ENCODE results near the gene ITK. TPM values are rescaled to one million over a fixed set of nuclear protein-coding genes. Genes with fewer than 3 reads are reported as not detected.

The ITK gene
- total RNA-seq, 1 donor, result not detected

- no peak overlapping the region for H3K4me3 ChIP-seq (ENCODE audit: low read depth, low read length)
- DNase-seq (ENCODE audit: low read depth), result no peak
- TF ChIP-seq CTCF (IDR thresholded peaks at IDR 0.05; ENCODE audit: insufficient read depth, low read length), result no peak
Observed at GRCh38 chr5:157284458-157285212, 104.0 kb downstream of the ITK start.

GRCh38 chr5:157285310-157286035 is 104.8 kb downstream of the ITK start:
- DNase-seq (ENCODE audit: low read depth), result no peak
- H3K4me3 ChIP-seq (ENCODE audit: low read depth, low read length), result no peak overlapping the region
- no peak for TF ChIP-seq CTCF (IDR thresholded peaks at IDR 0.05; ENCODE audit: insufficient read depth, low read length)

DNA sequence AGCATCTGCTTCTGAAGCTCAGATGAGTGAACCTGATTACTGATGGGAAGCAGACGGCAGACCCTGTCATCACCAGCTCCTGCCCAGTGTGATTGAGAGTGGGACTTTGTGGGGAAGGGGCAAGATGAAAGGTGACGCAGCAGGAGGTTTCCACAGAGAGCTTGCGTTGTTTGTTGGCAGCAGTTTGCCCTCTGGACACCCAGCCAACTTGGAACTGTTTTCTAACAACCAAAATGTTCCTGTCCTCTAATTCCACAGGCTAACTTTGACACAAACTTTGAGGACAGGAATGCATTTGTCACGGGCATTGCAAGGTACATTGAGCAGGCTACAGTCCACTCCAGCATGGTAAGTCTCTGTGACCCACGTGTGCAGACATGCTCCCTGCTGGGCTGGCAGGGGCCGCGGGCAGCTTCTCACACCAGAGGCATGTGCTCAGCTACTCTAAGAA is 106.1 kb downstream of the ITK start:
- DNase-seq (ENCODE audit: low read depth), result no peak
- no peak overlapping the region for H3K4me3 ChIP-seq (ENCODE audit: low read depth, low read length)
- TF ChIP-seq CTCF (IDR thresholded peaks at IDR 0.05; ENCODE audit: insufficient read depth, low read length), result no peak

DNA sequence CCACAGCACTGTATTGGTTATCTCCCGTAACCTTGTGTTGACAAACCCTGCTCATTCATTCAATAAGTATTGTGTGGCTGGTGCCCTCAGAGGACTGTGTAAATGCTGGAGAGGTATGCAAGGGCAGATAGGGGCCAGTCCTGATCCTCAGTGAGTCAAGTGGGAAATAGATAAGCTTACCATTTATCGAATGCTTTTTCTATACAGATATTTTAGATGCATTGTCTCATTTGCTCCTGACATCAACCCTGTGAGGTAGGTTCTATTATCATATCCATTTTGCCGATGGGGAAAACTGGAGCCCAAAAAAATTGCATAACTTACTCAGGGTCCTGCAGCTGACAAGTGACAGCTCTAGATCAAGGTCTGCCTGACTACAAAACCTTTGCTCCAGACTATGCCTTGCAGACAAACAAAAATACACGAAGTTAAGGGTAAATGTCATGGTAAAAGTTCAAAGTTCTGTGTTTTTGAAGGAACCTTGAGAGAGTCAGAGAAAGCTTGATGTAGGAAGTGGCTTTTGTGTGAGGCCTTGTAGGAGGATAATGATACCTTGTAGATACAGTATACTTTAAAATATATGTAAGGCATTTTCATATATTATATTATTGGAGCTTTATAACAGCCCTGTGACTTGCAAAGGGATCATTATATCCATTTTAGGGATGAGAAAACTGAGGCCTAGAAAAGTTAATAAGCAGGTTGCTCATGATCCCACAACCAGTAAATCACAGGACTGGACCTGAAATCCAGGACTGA is 107.9 kb downstream of the ITK start:
- H3K4me3 ChIP-seq (ENCODE audit: low read depth, low read length), result no peak overlapping the region
- TF ChIP-seq CTCF (IDR thresholded peaks at IDR 0.05; ENCODE audit: insufficient read depth, low read length), result no peak
- no peak for DNase-seq (ENCODE audit: low read depth)

- no peak overlapping the region for H3K4me3 ChIP-seq (ENCODE audit: low read depth, low read length)
- no peak for TF ChIP-seq CTCF (IDR thresholded peaks at IDR 0.05; ENCODE audit: insufficient read depth, low read length)
- no peak for DNase-seq (ENCODE audit: low read depth)
Observed at GRCh38 chr5:157289164-157289819, 108.7 kb downstream of the ITK start.
